ENCODE results near the gene PHF14. TPM values are rescaled to one million over a fixed set of nuclear protein-coding genes. Genes with fewer than 3 reads are reported as not detected.

PHF14 gene
- total RNA-seq, 2 donors from 2014 or later: 27.1 to 31.3 TPM

- H3K27ac Mint-ChIP-seq: no peak overlapping the region
- no peaks in the 10 kb centered on the region for H3K27me3 Mint-ChIP-seq
- no peaks in the 10 kb centered on the region for H3K4me1 Mint-ChIP-seq
- ATAC-seq (no peak), DNase-seq (no peak)
- no peak overlapping the region for H3K4me3 Mint-ChIP-seq
- no peaks in the 10 kb centered on the region for H3K9me3 ChIP-seq (ENCODE audit: control insufficient read depth, low read length, poor library complexity, severe bottlenecking)
- peaks cover 6% of the 10 kb centered on the region for H3K36me3 Mint-ChIP-seq (ENCODE audit: low read depth)
These were observed 161.9 kb downstream of the PHF14 start for GRCh38 chr7:11135573-11135972.

GRCh38 chr7:11141541-11141940 lies 167.9 kb downstream of the PHF14 start:
- Mint-ChIP-seq H3K27me3 (no peaks in the 10 kb centered on the region), H3K4me1 (no peaks in the 10 kb centered on the region), H3K27ac (no peak overlapping the region), H3K4me3 (no peak overlapping the region), H3K36me3 (ENCODE audit: low read depth) (peaks cover 7% of the 10 kb centered on the region)
- DNase-seq (no peak), ATAC-seq (no peak)
- no peaks in the 10 kb centered on the region for H3K9me3 ChIP-seq (ENCODE audit: control insufficient read depth, low read length, poor library complexity, severe bottlenecking)

- Mint-ChIP-seq H3K4me1 (peaks cover 7% of the 10 kb centered on the region), H3K4me3 (no peak overlapping the region), H3K27ac (no peak overlapping the region), H3K36me3 (ENCODE audit: low read depth) (peaks cover 4% of the 10 kb centered on the region), H3K27me3 (no peaks in the 10 kb centered on the region)
- no peaks in the 10 kb centered on the region for H3K9me3 ChIP-seq (ENCODE audit: control insufficient read depth, low read length, poor library complexity, severe bottlenecking)
- ATAC-seq (no peak), DNase-seq (no peak)
These were observed 180.0 kb downstream of the PHF14 start for GRCh38 chr7:11153694-11154093.

- Mint-ChIP-seq H3K4me1 (peaks cover 7% of the 10 kb centered on the region), H3K36me3 (ENCODE audit: low read depth) (peaks cover 4% of the 10 kb centered on the region), H3K4me3 (no peak overlapping the region), H3K27me3 (no peaks in the 10 kb centered on the region), H3K27ac (no peak overlapping the region)
- ATAC-seq: no peak
- no peaks in the 10 kb centered on the region for H3K9me3 ChIP-seq (ENCODE audit: control insufficient read depth, low read length, poor library complexity, severe bottlenecking)
- DNase-seq: no peak
These were observed 182.2 kb downstream of the PHF14 start for GRCh38 chr7:11155883-11156282.

- no peak for DNase-seq
- Mint-ChIP-seq H3K4me1 (peaks cover 3% of the 10 kb centered on the region), H3K4me3 (no peak overlapping the region), H3K27ac (no peak overlapping the region), H3K27me3 (no peaks in the 10 kb centered on the region), H3K36me3 (ENCODE audit: low read depth) (peaks cover 2% of the 10 kb centered on the region)
- no peaks in the 10 kb centered on the region for H3K9me3 ChIP-seq (ENCODE audit: control insufficient read depth, low read length, poor library complexity, severe bottlenecking)
- ATAC-seq: no peak
These were observed 187.8 kb downstream of the PHF14 start for GRCh38 chr7:11161499-11161898.

- Mint-ChIP-seq H3K4me1 (peaks cover under 1% of the 10 kb centered on the region), H3K36me3 (ENCODE audit: low read depth) (no peaks in the 10 kb centered on the region), H3K27ac (no peak overlapping the region), H3K27me3 (no peaks in the 10 kb centered on the region), H3K4me3 (no peak overlapping the region)
- DNase-seq: no peak
- no peak for ATAC-seq
- no peaks in the 10 kb centered on the region for H3K9me3 ChIP-seq (ENCODE audit: control insufficient read depth, low read length, poor library complexity, severe bottlenecking)
These were observed 189.5 kb downstream of the PHF14 start for GRCh38 chr7:11163220-11163619.

GRCh38 chr7:11166051-11166450 lies 192.4 kb downstream of the PHF14 start:
- Mint-ChIP-seq H3K27ac (no peak overlapping the region), H3K4me1 (no peaks in the 10 kb centered on the region), H3K36me3 (ENCODE audit: low read depth) (no peaks in the 10 kb centered on the region)

GRCh38 chr7:11168650-11169170 lies 195.0 kb downstream of the PHF14 start:
- no peaks in the 10 kb centered on the region for H3K9me3 ChIP-seq (ENCODE audit: control insufficient read depth, low read length, poor library complexity, severe bottlenecking)
- Mint-ChIP-seq H3K4me1 (no peaks in the 10 kb centered on the region), H3K4me3 (no peak overlapping the region), H3K27me3 (no peaks in the 10 kb centered on the region), H3K27ac (no peak overlapping the region), H3K36me3 (ENCODE audit: low read depth) (no peaks in the 10 kb centered on the region)
- DNase-seq (no peak), ATAC-seq (no peak)

More at GRCh38 chr7:11166051-11166450, 192.4 kb downstream of the PHF14 start:
- no peaks in the 10 kb centered on the region for H3K9me3 ChIP-seq (ENCODE audit: control insufficient read depth, low read length, poor library complexity, severe bottlenecking)
- Mint-ChIP-seq H3K27me3 (no peaks in the 10 kb centered on the region), H3K4me3 (no peak overlapping the region)
- no peak for DNase-seq
- ATAC-seq: no peak

GRCh38 chr7:11170175-11170574 lies 196.5 kb downstream of the PHF14 start:
- no peak for DNase-seq
- Mint-ChIP-seq H3K36me3 (ENCODE audit: low read depth) (no peaks in the 10 kb centered on the region), H3K4me3 (no peak overlapping the region), H3K4me1 (no peaks in the 10 kb centered on the region), H3K27me3 (no peaks in the 10 kb centered on the region), H3K27ac (no peak overlapping the region)
- no peak for ATAC-seq
- H3K9me3 ChIP-seq (ENCODE audit: control insufficient read depth, low read length, poor library complexity, severe bottlenecking): no peaks in the 10 kb centered on the region

GRCh38 chr7:11170863-11171568 lies 197.3 kb downstream of the PHF14 start:
- DNase-seq (no peak), ATAC-seq (no peak)
- Mint-ChIP-seq H3K4me1 (no peaks in the 10 kb centered on the region), H3K27me3 (no peaks in the 10 kb centered on the region), H3K27ac (no peak overlapping the region), H3K4me3 (no peak overlapping the region), H3K36me3 (ENCODE audit: low read depth) (no peaks in the 10 kb centered on the region)
- H3K9me3 ChIP-seq (ENCODE audit: control insufficient read depth, low read length, poor library complexity, severe bottlenecking): no peaks in the 10 kb centered on the region

GRCh38 chr7:11171569-11172192 lies 198.0 kb downstream of the PHF14 start:
- ATAC-seq (no peak), DNase-seq (no peak)
- no peaks in the 10 kb centered on the region for H3K27me3 Mint-ChIP-seq
- no peak overlapping the region for H3K27ac Mint-ChIP-seq
- no peaks in the 10 kb centered on the region for H3K36me3 Mint-ChIP-seq (ENCODE audit: low read depth)
- no peak overlapping the region for H3K4me3 Mint-ChIP-seq
- no peaks in the 10 kb centered on the region for H3K4me1 Mint-ChIP-seq
- no peaks in the 10 kb centered on the region for H3K9me3 ChIP-seq (ENCODE audit: control insufficient read depth, low read length, poor library complexity, severe bottlenecking)

- Mint-ChIP-seq H3K27ac (no peak overlapping the region), H3K4me1 (no peaks in the 10 kb centered on the region), H3K36me3 (ENCODE audit: low read depth) (no peaks in the 10 kb centered on the region), H3K4me3 (no peak overlapping the region), H3K27me3 (no peaks in the 10 kb centered on the region)
- H3K9me3 ChIP-seq (ENCODE audit: control insufficient read depth, low read length, poor library complexity, severe bottlenecking): no peaks in the 10 kb centered on the region
- no peak for ATAC-seq
- DNase-seq: no peak
These were observed 199.2 kb downstream of the PHF14 start for GRCh38 chr7:11172835-11173234.

GRCh38 chr7:11175371-11175770 lies 201.7 kb downstream of the PHF14 start:
- no peaks in the 10 kb centered on the region for H3K4me1 Mint-ChIP-seq
- no peak for DNase-seq
- no peaks in the 10 kb centered on the region for H3K36me3 Mint-ChIP-seq (ENCODE audit: low read depth)
- H3K27ac Mint-ChIP-seq: no peak overlapping the region
- no peak for ATAC-seq
- no peaks in the 10 kb centered on the region for H3K9me3 ChIP-seq (ENCODE audit: control insufficient read depth, low read length, poor library complexity, severe bottlenecking)
- H3K4me3 Mint-ChIP-seq: no peak overlapping the region
- no peaks in the 10 kb centered on the region for H3K27me3 Mint-ChIP-seq

- Mint-ChIP-seq H3K4me3 (no peak overlapping the region), H3K27me3 (no peaks in the 10 kb centered on the region), H3K27ac (no peak overlapping the region)
These were observed 202.2 kb downstream of the PHF14 start for GRCh38 chr7:11175887-11176286.

More at GRCh38 chr7:11175887-11176286, 202.2 kb downstream of the PHF14 start:
- H3K4me1 Mint-ChIP-seq: no peaks in the 10 kb centered on the region
- no peaks in the 10 kb centered on the region for H3K36me3 Mint-ChIP-seq (ENCODE audit: low read depth)
- no peaks in the 10 kb centered on the region for H3K9me3 ChIP-seq (ENCODE audit: control insufficient read depth, low read length, poor library complexity, severe bottlenecking)
- ATAC-seq (no peak), DNase-seq (no peak)

Measured in T-helper 17 cell (primary cell).